GM12892 (cell line): ENCODE measurements around the gene FGF8.

Experiments
- POLR2A ChIP-seq: IDR thresholded peaks from 2 replicates; pipeline ENCODE4 v1.6.1; 2011; ENCODE audit warnings: low read depth, low read length, control low read depth
- POLR2AphosphoS5 ChIP-seq: IDR thresholded peaks from 2 replicates; pipeline ENCODE4 v1.6.1; 2011; ENCODE audit warnings: low read depth, low read length, control low read depth
- TAF1 ChIP-seq: IDR thresholded peaks from 2 replicates; pipeline ENCODE4 v1.6.1; 2011; ENCODE audit warnings: low read depth, mild to moderate bottlenecking, control low read depth, low read length, borderline replicate concordance

DNA sequence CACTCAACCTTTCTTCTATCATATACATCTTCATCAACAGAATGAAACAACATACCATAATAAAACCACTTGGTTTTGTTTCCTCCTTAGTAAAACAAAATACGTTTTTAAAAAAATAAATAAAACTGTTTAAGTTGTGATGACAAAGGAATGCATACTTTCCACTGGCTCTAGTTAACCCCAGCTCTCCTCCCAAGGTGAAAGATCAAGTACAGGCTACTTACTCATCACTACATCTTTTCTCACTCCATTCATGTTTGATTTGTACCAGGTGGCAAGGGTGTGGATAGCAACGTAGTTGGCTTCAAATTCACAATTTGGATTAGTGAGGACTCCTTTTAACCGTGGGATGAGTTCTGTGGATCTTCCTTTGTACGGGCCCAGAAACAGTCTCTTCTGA, 27.6 kb upstream of the FGF8 start:
- no peak for TF ChIP-seq POLR2A
- no peak for TF ChIP-seq POLR2AphosphoS5
- TF ChIP-seq TAF1: no peak
